ENCODE results near the gene EVC.

Gene EVC

DNA sequence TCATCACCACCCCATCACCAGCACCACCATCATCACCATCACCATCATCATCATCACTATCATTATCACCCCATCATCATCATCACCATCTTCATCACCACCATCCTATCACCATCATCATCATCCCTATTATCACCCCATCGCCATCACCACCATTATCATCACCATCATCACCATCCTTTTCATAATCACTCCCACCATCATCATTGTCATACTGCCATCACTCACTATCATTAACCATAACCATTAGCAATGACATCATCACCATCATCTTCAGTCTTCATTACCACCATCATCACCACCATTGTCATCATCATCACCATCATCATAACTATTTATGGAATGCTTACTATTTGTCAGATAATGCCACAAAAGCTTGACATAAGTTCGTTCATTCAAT is 146.2 kb downstream of the EVC start:
- no peak for DNase-seq

DNA sequence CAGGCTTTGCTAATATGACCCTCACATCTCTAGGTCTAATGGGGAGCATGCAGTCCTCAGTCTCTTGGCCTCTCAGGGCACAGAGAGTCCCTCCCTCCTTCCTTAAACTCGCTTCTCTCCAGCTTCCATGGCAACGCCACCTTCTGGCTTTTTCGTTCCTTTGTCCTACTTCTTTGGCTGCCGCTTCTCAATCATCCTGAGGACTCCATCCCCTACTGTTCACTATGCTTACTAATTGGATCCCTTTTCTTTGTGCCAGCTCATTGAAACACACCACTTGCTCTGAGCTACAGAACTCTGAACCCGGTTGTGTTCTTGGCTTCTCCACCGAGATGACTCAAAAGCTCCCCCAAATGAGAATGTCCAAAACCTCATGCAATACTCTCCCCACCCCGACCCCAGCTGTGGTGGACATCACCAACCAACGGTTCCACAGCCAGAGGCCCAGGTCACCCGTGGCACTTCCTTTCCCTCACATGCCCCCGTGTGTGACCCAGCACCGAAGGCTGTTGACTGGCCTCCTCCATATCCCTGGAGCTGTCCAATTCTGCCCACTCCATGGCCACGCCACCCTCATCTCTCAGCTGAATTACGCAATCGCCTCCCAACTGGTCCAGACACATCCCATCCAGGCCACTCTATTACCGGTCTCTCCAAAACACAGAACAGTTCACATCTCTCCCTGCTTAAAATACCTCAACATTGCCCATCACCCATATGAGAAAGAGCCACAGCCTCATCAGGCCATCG is 147.2 kb downstream of the EVC start:
- no peak for DNase-seq

- DNase-seq: no peak
Observed at GRCh38 chr4:5863461-5864113, 152.6 kb downstream of the EVC start.

All from GOT3 (cell line).